Uterus (tissue), 4 donors: ENCODE results near the gene CBLIF. TPM values are rescaled to one million over a fixed set of nuclear protein-coding genes. Genes with fewer than 3 reads are reported as not detected.
"Not testable (repeated sequence)": the region's sequence is repeated elsewhere in the genome, so short reads cannot be mapped to it uniquely, and the experiment has no call there.

Source experiments
- DNase-seq, 2 donors: peaks; one replicate each; pipeline ENCODE4 v3.0.0-alpha.2; 2019 to 2020
- H3K27ac ChIP-seq, 2 donors: fragments of 200-600 bp; sonication (generic); 1 replicate in 1 of 2; 2 replicates in 1 of 2; pipeline ENCODE4 v1.5.1; 2016 to 2018
- H3K27me3 ChIP-seq, 2 donors: fragments of 200-600 bp; sonication (generic); one replicate each; pipeline ENCODE4 v1.5.1; 2018 to 2019; ENCODE audit warnings: control low read depth in 1 of 2
- H3K36me3 ChIP-seq, 2 donors: fragments of 200-600 bp; sonication (generic); one replicate each; pipeline ENCODE4 v1.5.1; 2019; ENCODE audit warnings: control low read depth in 1 of 2
- H3K4me1 ChIP-seq, 2 donors: fragments of 200-600 bp; sonication (generic); one replicate each; pipeline ENCODE4 v1.5.1; 2018 to 2019; ENCODE audit warnings: control low read depth in 1 of 2
- H3K4me3 ChIP-seq, 2 donors: fragments of 200-600 bp; sonication (generic); 1 replicate in 1 of 2; 2 replicates in 1 of 2; pipeline ENCODE4 v1.5.1; 2018 to 2019; ENCODE audit warnings: mild to moderate bottlenecking in 1 of 2
- H3K9me3 ChIP-seq, 2 donors: fragments of 200-600 bp; sonication (generic); one replicate each; pipeline ENCODE4 v1.5.1; 2019; ENCODE audit warnings: control low read depth in 1 of 2
- CTCF ChIP-seq, 4 experiments: fragments of 200-600 bp in 2 of 4; fragments of 450-650 bp in 2 of 4; sonication (generic) in 2 of 4; IDR thresholded peaks; one replicate each; pipeline ENCODE4 v1.5.1; 2016 to 2019; ENCODE audit warnings: antibody characterized with exemption in 4 of 4, mild to moderate bottlenecking in 2 of 4, moderate library complexity in 1 of 4
- POLR2A ChIP-seq, 2 donors: fragments of 450-650 bp; IDR thresholded peaks; one replicate each; pipeline ENCODE4 v1.6.1; 2016; ENCODE audit warnings: antibody characterized with exemption in 2 of 2, mild to moderate bottlenecking in 1 of 2, moderate library complexity in 1 of 2
- intact Hi-C: fragments of 100-400 bp; cut with DNase I; formaldehyde crosslinking; loops from one replicate; pipeline ENCODE4 v1.15.1; 2023; ENCODE audit warnings: low total_unique reads
- total RNA-seq, 4 donors: library from RNA; depleted of rRNA in 3 of 4; stranded (reverse); fragments of >200 nt in 3 of 4; gene quantifications; one replicate each; pipeline versions ENCODE4 v1.1.0 to v1.2.4, GENCODE V29; 2014 to 2023
- donor health status: DM: yes; HTN: yes; CAD: no.

The CBLIF gene
- total RNA-seq, 4 donors from 2014 or later, result not detected

GRCh38 chr11:59859673-59860072 lies 14.4 kb upstream of the CBLIF start:
- intact Hi-C loops, result no loop called here
- H3K4me1 ChIP-seq, result no peaks in the 10 kb centered on the region
- no peak overlapping the region for H3K27ac ChIP-seq
- H3K4me3 ChIP-seq, result no peak overlapping the region
- no peaks in the 10 kb centered on the region for H3K9me3 ChIP-seq
- no peak for TF ChIP-seq CTCF (IDR thresholded peaks at IDR 0.05)
- TF ChIP-seq POLR2A (IDR thresholded peaks at IDR 0.05), result no peak
- H3K27me3 ChIP-seq, result no peaks in the 10 kb centered on the region
- no peaks in the 10 kb centered on the region for H3K36me3 ChIP-seq
- no peak for DNase-seq

- Histone ChIP-seq H3K9me3 (no peaks in the 10 kb centered on the region), H3K27me3 (no peaks in the 10 kb centered on the region), H3K36me3 (no peaks in the 10 kb centered on the region), H3K4me3 (no peak overlapping the region), H3K4me1 (no peaks in the 10 kb centered on the region), H3K27ac (no peak overlapping the region)
- TF ChIP-seq POLR2A (IDR thresholded peaks at IDR 0.05) (no peak), CTCF (IDR thresholded peaks at IDR 0.05) (no peak)
- intact Hi-C loops, result no loop called here
- DNase-seq, result no peak
Observed at GRCh38 chr11:59857439-59858434, 12.4 kb upstream of the CBLIF start.

GRCh38 chr11:59854871-59855270 lies 9.6 kb upstream of the CBLIF start:
- Histone ChIP-seq H3K4me3 (no peak overlapping the region), H3K36me3 (no peaks in the 10 kb centered on the region), H3K27me3 (no peaks in the 10 kb centered on the region), H3K4me1 (no peaks in the 10 kb centered on the region), H3K9me3 (no peaks in the 10 kb centered on the region), H3K27ac (no peak overlapping the region)
- no peak for DNase-seq
- no peak for TF ChIP-seq POLR2A (IDR thresholded peaks at IDR 0.05)
- TF ChIP-seq CTCF (IDR thresholded peaks at IDR 0.05), result no peak
- intact Hi-C loops, result no loop called here

GRCh38 chr11:59851416-59851815 lies 6.1 kb upstream of the CBLIF start:
- H3K4me3 ChIP-seq, H3K27me3 ChIP-seq, H3K4me1 ChIP-seq, intact Hi-C loops, H3K36me3 ChIP-seq, DNase-seq, H3K27ac ChIP-seq, H3K9me3 ChIP-seq: not testable (repeated sequence)

- H3K27ac ChIP-seq, H3K9me3 ChIP-seq, H3K4me1 ChIP-seq, DNase-seq, H3K36me3 ChIP-seq, intact Hi-C loops, H3K4me3 ChIP-seq, H3K27me3 ChIP-seq: not testable (repeated sequence)
Observed at GRCh38 chr11:59849551-59849950, 4.3 kb upstream of the CBLIF start.

GRCh38 chr11:59849129-59849528 lies 3.8 kb upstream of the CBLIF start:
- no peaks in the 10 kb centered on the region for H3K36me3 ChIP-seq
- intact Hi-C loops, result no loop called here
- no peak for TF ChIP-seq POLR2A (IDR thresholded peaks at IDR 0.05)
- TF ChIP-seq CTCF (IDR thresholded peaks at IDR 0.05), result no peak
- H3K27me3 ChIP-seq, result no peaks in the 10 kb centered on the region
- H3K27ac ChIP-seq, result no peak overlapping the region
- no peak for DNase-seq
- no peaks in the 10 kb centered on the region for H3K4me1 ChIP-seq
- H3K9me3 ChIP-seq, result no peaks in the 10 kb centered on the region
- H3K4me3 ChIP-seq, result no peak overlapping the region

GRCh38 chr11:59848439-59848838 lies 3.1 kb upstream of the CBLIF start:
- H3K4me3 ChIP-seq, H3K27ac ChIP-seq, DNase-seq, H3K9me3 ChIP-seq, H3K36me3 ChIP-seq, intact Hi-C loops, H3K27me3 ChIP-seq, H3K4me1 ChIP-seq: not testable (repeated sequence)
